RKO (cell line): ENCODE data around the gene GLT8D2.

Experiments used
- DNase-seq: peaks from one replicate; pipeline ENCODE4 v3.0.0-alpha.2; 2016; ENCODE audit warnings: low spot score

The GLT8D2 gene

GRCh38 chr12:103948746-103949406 lies 101.1 kb downstream of the GLT8D2 start:
- no peak for DNase-seq

GRCh38 chr12:103947871-103948555 lies 102.0 kb downstream of the GLT8D2 start:
- DNase-seq, result no peak

- peak; percentile 47 for DNase-seq
Measured at GRCh38 chr12:103944964-103945363, 105.0 kb downstream of the GLT8D2 start.
